ENCODE data around the gene ZNF124.

GRCh38 chr1:247211339-247211738 is 39.5 kb upstream of the ZNF124 start:
- no peak for TF ChIP-seq RAD21 (IDR thresholded peaks at IDR 0.05; ENCODE audit: low read length)
- TF ChIP-seq CTCF (IDR thresholded peaks at IDR 0.05): no peak
- TF ChIP-seq CHD2 (IDR thresholded peaks at IDR 0.05; ENCODE audit: low read length, partially characterized antibody): no peak
- TF ChIP-seq GABPA (IDR thresholded peaks at IDR 0.05; ENCODE audit: low read depth): no peak
- TF ChIP-seq NRF1 (IDR thresholded peaks at IDR 0.05; ENCODE audit: low read depth, low read length): no peak
- TF ChIP-seq FOXJ3 (CRISPR knock-in tag; IDR thresholded peaks at IDR 0.05): no peak
- no peak for TF ChIP-seq YY1 (IDR thresholded peaks at IDR 0.05; ENCODE audit: low read depth)
- TF ChIP-seq EP300 (IDR thresholded peaks at IDR 0.05; ENCODE audit: borderline replicate concordance in 1 of 2, low read depth in 1 of 2, low read length in 1 of 2): no peak

Data from SK-N-SH (cell line).